GM19467 (cell line): Measurements from ENCODE around the gene KMT2C.
"Not testable (repeated sequence)": the region's sequence is repeated elsewhere in the genome, so short reads cannot be mapped to it uniquely, and the experiment has no call there.

ENCODE experiments used
- ATAC-seq: cut with Tn5 transposase; IDR thresholded peaks from one replicate; pipeline ENCODE4 v1.9.1; 2021; ENCODE audit warnings: mild to moderate bottlenecking, moderate library complexity; ENCODE audit not compliant: unreplicated experiment

The KMT2C gene

GRCh38 chr7:152328234-152328633 lies 107.6 kb downstream of the KMT2C start:
- no peak for ATAC-seq

- ATAC-seq = no peak
These were observed 120.0 kb downstream of the KMT2C start for GRCh38 chr7:152315845-152316244.

GRCh38 chr7:152313831-152314604 lies 121.8 kb downstream of the KMT2C start:
- ATAC-seq = no peak

GRCh38 chr7:152313217-152313616 lies 122.6 kb downstream of the KMT2C start:
- ATAC-seq = no peak

- no peak for ATAC-seq
These were observed 123.5 kb downstream of the KMT2C start for GRCh38 chr7:152312316-152312715.

GRCh38 chr7:152307902-152308301 lies 127.9 kb downstream of the KMT2C start:
- ATAC-seq = no peak

GRCh38 chr7:152299542-152300143 lies 136.2 kb downstream of the KMT2C start:
- ATAC-seq = not testable (repeated sequence)

GRCh38 chr7:152292897-152293296 lies 142.9 kb downstream of the KMT2C start:
- ATAC-seq = no peak

GRCh38 chr7:152286972-152287371 lies 148.8 kb downstream of the KMT2C start:
- ATAC-seq = not testable (repeated sequence)

- not testable (repeated sequence) for ATAC-seq
These were observed 149.6 kb downstream of the KMT2C start for GRCh38 chr7:152286219-152286618.

GRCh38 chr7:152284998-152285397 lies 150.8 kb downstream of the KMT2C start:
- not testable (repeated sequence) for ATAC-seq

- not testable (repeated sequence) for ATAC-seq
These were observed 158.1 kb downstream of the KMT2C start for GRCh38 chr7:152277687-152278086.

- not testable (repeated sequence) for ATAC-seq
These were observed 165.4 kb downstream of the KMT2C start for GRCh38 chr7:152270427-152270826.

GRCh38 chr7:152266859-152267258 lies 168.9 kb downstream of the KMT2C start:
- not testable (repeated sequence) for ATAC-seq

- ATAC-seq = not testable (repeated sequence)
These were observed 170.9 kb downstream of the KMT2C start for GRCh38 chr7:152264915-152265314.

GRCh38 chr7:152262146-152262545 lies 173.7 kb downstream of the KMT2C start:
- not testable (repeated sequence) for ATAC-seq

- not testable (repeated sequence) for ATAC-seq
These were observed 176.2 kb downstream of the KMT2C start for GRCh38 chr7:152259645-152260044.

GRCh38 chr7:152247851-152248250 lies 188.0 kb downstream of the KMT2C start:
- ATAC-seq = not testable (repeated sequence)

- ATAC-seq = not testable (repeated sequence)
These were observed 190.4 kb downstream of the KMT2C start for GRCh38 chr7:152245417-152245816.

GRCh38 chr7:152243464-152243863 lies 192.3 kb downstream of the KMT2C start:
- ATAC-seq = not testable (repeated sequence)

GRCh38 chr7:152241301-152241700 lies 194.5 kb downstream of the KMT2C start:
- not testable (repeated sequence) for ATAC-seq

- ATAC-seq = not testable (repeated sequence)
These were observed 199.5 kb downstream of the KMT2C start for GRCh38 chr7:152236306-152236705.
